ENCODE measurements around the gene PALD1. TPM values are rescaled to one million over a fixed set of nuclear protein-coding genes. Genes with fewer than 3 reads are reported as not detected.

The PALD1 gene
- total RNA-seq, 1 donor from 2014 or later: not detected

DNA sequence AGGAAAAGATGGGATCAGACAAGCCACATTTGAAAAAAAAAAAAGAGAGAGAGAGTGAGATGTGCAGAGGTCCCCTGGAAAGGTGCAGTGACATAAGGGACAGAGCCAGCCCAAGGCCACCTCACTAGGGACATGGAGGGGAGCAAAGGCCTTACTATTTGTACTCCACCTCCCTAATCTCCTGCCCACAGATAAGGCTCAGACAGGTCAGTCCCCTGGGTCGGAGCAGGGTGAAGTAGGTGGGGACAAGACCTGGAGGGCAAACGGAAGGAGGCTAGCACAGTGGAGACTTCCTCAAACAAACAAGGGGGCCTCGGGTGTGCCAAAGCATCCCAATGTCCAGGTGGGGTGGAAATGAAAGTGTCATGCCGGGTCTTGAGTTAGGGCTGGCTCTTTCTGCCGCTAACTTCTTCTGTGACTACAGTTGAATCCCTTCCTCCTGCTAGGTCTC, 117.0 kb downstream of the PALD1 start:
- peak; percentile 70 for FAIRE-seq
- no peak for TF ChIP-seq CTCF (IDR thresholded peaks at IDR 0.05; ENCODE audit: insufficient read depth, low read length, severe bottlenecking)
- no peaks in the 10 kb centered on the region for H3K36me3 ChIP-seq (ENCODE audit: control insufficient read depth, insufficient read depth, low read length)
- no peaks in the 10 kb centered on the region for H3K27me3 ChIP-seq (ENCODE audit: control insufficient read depth, insufficient read depth, low read length)
- DNase-seq (ENCODE audit: low read depth): no peak
- no peak overlapping the region for H3K4me3 ChIP-seq (ENCODE audit: low read depth, low read length)

DNA sequence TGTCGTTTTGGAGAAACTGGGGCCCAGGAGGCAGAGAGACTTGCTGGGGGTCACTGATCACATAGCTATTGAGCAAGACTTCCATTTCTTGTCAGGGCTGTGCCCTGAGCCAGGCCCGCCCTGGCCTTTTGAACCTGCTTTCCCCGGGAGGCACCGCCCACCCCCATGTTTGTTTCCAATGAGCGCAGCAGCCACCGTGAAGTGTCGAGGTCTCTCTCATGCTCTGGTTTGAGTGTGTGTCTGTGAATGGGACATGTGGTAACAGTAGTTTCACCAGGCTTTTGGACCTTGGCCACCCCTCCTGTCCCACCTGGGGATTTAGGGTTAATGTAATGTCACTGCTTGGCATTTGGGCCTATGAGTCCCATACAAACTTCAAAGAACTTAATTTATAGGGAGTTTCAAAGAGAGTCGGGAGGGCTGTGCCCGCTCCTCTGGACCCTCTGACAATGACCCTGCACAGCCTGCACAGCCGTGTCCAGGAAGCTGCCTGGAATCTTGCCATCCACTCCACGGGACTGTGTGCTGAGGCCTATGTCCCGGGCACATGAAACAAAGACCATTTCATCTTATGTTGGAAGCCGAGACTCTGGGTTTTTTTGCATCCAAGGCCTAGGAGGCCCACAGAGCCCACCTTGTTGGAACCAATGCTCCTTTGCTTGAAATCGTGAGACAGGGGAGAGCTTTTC, 117.7 kb downstream of the PALD1 start:
- Histone ChIP-seq H3K36me3 (ENCODE audit: control insufficient read depth, insufficient read depth, low read length) (no peaks in the 10 kb centered on the region), H3K4me3 (ENCODE audit: low read depth, low read length) (no peak overlapping the region), H3K27me3 (ENCODE audit: control insufficient read depth, insufficient read depth, low read length) (no peaks in the 10 kb centered on the region)
- DNase-seq (ENCODE audit: low read depth) (no peak), FAIRE-seq (no peak)
- TF ChIP-seq CTCF (IDR thresholded peaks at IDR 0.05; ENCODE audit: insufficient read depth, low read length, severe bottlenecking): no peak

GRCh38 chr10:70596860-70597809, 118.6 kb downstream of the PALD1 start:
- Histone ChIP-seq H3K36me3 (ENCODE audit: control insufficient read depth, insufficient read depth, low read length) (no peaks in the 10 kb centered on the region), H3K27me3 (ENCODE audit: control insufficient read depth, insufficient read depth, low read length) (no peaks in the 10 kb centered on the region), H3K4me3 (ENCODE audit: low read depth, low read length) (no peak overlapping the region)
- TF ChIP-seq CTCF (IDR thresholded peaks at IDR 0.05; ENCODE audit: insufficient read depth, low read length, severe bottlenecking): no peak
- DNase-seq (ENCODE audit: low read depth) (peak; percentile 64), FAIRE-seq (no peak)

DNA sequence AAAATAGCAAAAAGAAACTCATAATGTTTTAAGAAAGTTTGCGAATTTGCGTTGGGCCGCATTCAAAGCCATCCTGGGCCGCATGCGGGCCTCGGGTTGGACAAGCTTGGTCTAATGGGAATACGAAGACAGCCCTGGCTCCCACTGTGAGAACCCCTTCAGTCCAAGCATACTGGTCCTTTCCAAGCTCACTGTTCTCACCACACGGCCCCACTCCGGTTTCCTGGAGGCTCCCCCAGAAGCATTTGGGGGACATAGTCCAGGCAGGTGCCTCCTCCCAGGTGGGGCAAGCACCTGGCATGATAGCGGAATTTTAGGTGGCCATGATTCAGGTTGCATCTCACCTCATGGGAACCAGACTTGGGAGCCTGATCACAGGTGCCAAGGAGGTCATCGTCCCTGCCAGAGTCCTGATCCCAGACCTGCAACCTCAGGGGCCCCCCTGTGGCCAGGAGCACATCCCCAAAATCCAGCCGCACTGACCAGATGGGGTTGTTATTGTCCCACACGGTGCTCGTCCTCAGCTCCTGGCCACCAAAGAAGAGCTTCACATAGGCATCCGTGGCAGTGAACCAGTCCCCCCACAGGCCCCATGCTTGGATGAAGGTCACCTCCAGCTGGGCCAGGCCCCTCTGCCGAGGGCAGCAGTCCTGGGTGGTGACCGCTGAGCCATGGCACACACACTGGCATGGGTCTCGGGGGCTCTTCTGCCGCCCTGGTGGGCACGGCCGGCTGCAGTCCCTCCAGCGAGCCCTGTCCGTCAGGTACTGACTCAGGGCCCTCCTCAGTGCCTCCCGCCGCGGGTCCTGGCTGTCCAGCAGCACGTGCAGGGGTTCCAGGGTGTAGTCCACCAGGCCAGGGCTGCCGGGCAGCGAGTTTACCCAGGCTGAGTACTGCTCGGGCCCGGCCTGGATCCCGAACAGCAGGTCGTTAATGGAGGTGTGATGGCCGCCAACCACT, 119.6 kb downstream of the PALD1 start:
- TF ChIP-seq CTCF (IDR thresholded peaks at IDR 0.05; ENCODE audit: insufficient read depth, low read length, severe bottlenecking): no peak
- DNase-seq (ENCODE audit: low read depth): no peak
- FAIRE-seq: no peak

GRCh38 chr10:70598857-70599295, 120.3 kb downstream of the PALD1 start:
- H3K36me3 ChIP-seq (ENCODE audit: control insufficient read depth, insufficient read depth, low read length): no peaks in the 10 kb centered on the region
- FAIRE-seq: no peak
- no peak overlapping the region for H3K4me3 ChIP-seq (ENCODE audit: low read depth, low read length)
- TF ChIP-seq CTCF (IDR thresholded peaks at IDR 0.05; ENCODE audit: insufficient read depth, low read length, severe bottlenecking): no peak
- no peak for DNase-seq (ENCODE audit: low read depth)
- H3K27me3 ChIP-seq (ENCODE audit: control insufficient read depth, insufficient read depth, low read length): no peaks in the 10 kb centered on the region

More for the DNA sequence above, 119.6 kb downstream of the PALD1 start:
- H3K36me3 ChIP-seq (ENCODE audit: control insufficient read depth, insufficient read depth, low read length): no peaks in the 10 kb centered on the region
- H3K27me3 ChIP-seq (ENCODE audit: control insufficient read depth, insufficient read depth, low read length): no peaks in the 10 kb centered on the region
- H3K4me3 ChIP-seq (ENCODE audit: low read depth, low read length): no peak overlapping the region

All from bronchial epithelial cell (primary cell).